MM.1S (cell line): ENCODE data around the gene CA10.

Source experiments
- DNase-seq: peaks from one replicate; pipeline ENCODE4 v3.0.0-alpha.2; 2015
- H2AFZ ChIP-seq: fragments of 300-600 bp; sonication (generic); 2 replicates; pipeline ENCODE4 v1.6.0; 2016; ENCODE audit warnings: antibody characterized with exemption, low read length
- H3F3A ChIP-seq: fragments of 300-600 bp; sonication (generic); 2 replicates; pipeline ENCODE4 v1.6.1; 2016; ENCODE audit warnings: mild to moderate bottlenecking, antibody characterized with exemption, low read length, moderate library complexity, mixed read lengths; ENCODE audit not compliant: insufficient read depth
- H3K27ac ChIP-seq: fragments of 300-600 bp; sonication (generic); 2 replicates; pipeline ENCODE4 v1.5.1; 2016; ENCODE audit warnings: mild to moderate bottlenecking, low read length
- H3K27me3 ChIP-seq: fragments of 300-600 bp; sonication (generic); replicated peaks from 2 replicates; pipeline ENCODE4 v1.6.0; 2016; ENCODE audit warnings: low read length; ENCODE audit not compliant: insufficient read depth
- H3K36me3 ChIP-seq: fragments of 300-600 bp; sonication (generic); replicated peaks from 2 replicates; pipeline ENCODE4 v1.6.1; 2016; ENCODE audit warnings: mild to moderate bottlenecking, low read length, mixed read lengths; ENCODE audit not compliant: insufficient read depth
- H3K4me1 ChIP-seq: fragments of 300-600 bp; sonication (generic); 2 replicates; pipeline ENCODE4 v1.6.1; 2016; ENCODE audit warnings: low read length, mixed read lengths
- H3K4me2 ChIP-seq: fragments of 300-600 bp; sonication (generic); 2 replicates; pipeline ENCODE4 v1.6.0; 2016; ENCODE audit warnings: low read depth, low read length
- H3K4me3 ChIP-seq: fragments of 300-600 bp; sonication (generic); 2 replicates; pipeline ENCODE4 v1.5.1; 2016; ENCODE audit warnings: low read length, mixed read lengths
- H3K79me2 ChIP-seq: fragments of 300-600 bp; sonication (generic); 2 replicates; pipeline ENCODE4 v1.6.1; 2016; ENCODE audit warnings: mixed run types, low read length, mixed read lengths
- H3K9ac ChIP-seq: fragments of 300-600 bp; sonication (generic); 2 replicates; pipeline ENCODE4 v1.6.1; 2016; ENCODE audit warnings: low read length, mixed read lengths
- H3K9me2 ChIP-seq: fragments of 300-600 bp; sonication (generic); replicated peaks from 2 replicates; pipeline ENCODE4 v1.6.1; 2016; ENCODE audit warnings: mild to moderate bottlenecking, low read length, mixed read lengths; ENCODE audit not compliant: insufficient read depth
- H3K9me3 ChIP-seq: fragments of 300-600 bp; sonication (generic); replicated peaks from 2 replicates; pipeline ENCODE4 v1.6.1; 2016; ENCODE audit warnings: mild to moderate bottlenecking, low read length, mixed read lengths; ENCODE audit not compliant: insufficient read depth
- H4K20me1 ChIP-seq: fragments of 300-600 bp; sonication (generic); 2 replicates; pipeline ENCODE4 v1.6.1; 2016; ENCODE audit warnings: mild to moderate bottlenecking, low read length, moderate library complexity, mixed read lengths; ENCODE audit not compliant: insufficient read depth
- EZH2 ChIP-seq: fragments of 300-600 bp; sonication (generic); optimal IDR thresholded peaks from 2 replicates; pipeline ENCODE3; 2017; ENCODE audit warnings: low read depth, mild to moderate bottlenecking, antibody characterized with exemption, low read length, mixed read lengths
- EZH2phosphoT487 ChIP-seq: fragments of 300-600 bp; sonication (generic); IDR thresholded peaks from 2 replicates; pipeline ENCODE4 v1.6.1; 2018; ENCODE audit warnings: antibody characterized with exemption, low read length
- TF ChIP-seq, protein P1 (sequence below): fragments of 300-600 bp; sonication (generic); IDR thresholded peaks from 2 replicates; pipeline ENCODE4 v1.5.1; 2016; ENCODE audit warnings: antibody characterized with exemption, low read length, mixed read lengths

The CA10 gene

DNA sequence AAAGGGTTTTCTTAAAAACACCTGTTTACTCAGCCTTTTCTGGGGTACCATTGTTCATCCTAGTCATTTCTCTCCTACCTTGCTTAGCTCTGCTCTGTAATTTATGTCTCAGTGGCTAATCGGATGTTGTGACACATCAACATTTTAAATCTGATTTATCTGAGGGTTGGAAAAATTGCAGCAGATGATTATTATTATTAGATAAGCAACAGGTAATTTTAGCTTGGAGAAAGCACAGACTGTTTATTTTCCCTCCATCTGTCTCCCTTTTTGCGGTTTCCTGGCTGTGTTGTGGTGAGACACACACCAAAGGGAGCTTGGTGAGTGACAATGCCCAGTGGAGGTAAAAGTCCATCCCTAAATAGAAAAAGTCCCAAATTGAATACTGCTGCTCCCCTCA is 508.3 kb downstream of the CA10 start:
- H3K4me1 ChIP-seq = no peaks in the 10 kb centered on the region
- no peak overlapping the region for H3K9ac ChIP-seq
- no peak overlapping the region for H3K27ac ChIP-seq
- no peak overlapping the region for H3K4me2 ChIP-seq
- no peaks in the 10 kb centered on the region for H3K9me3 ChIP-seq
- H2AFZ ChIP-seq = no peak overlapping the region
- H3K79me2 ChIP-seq = no peaks in the 10 kb centered on the region
- no peak for DNase-seq
- TF ChIP-seq, protein P1, sequence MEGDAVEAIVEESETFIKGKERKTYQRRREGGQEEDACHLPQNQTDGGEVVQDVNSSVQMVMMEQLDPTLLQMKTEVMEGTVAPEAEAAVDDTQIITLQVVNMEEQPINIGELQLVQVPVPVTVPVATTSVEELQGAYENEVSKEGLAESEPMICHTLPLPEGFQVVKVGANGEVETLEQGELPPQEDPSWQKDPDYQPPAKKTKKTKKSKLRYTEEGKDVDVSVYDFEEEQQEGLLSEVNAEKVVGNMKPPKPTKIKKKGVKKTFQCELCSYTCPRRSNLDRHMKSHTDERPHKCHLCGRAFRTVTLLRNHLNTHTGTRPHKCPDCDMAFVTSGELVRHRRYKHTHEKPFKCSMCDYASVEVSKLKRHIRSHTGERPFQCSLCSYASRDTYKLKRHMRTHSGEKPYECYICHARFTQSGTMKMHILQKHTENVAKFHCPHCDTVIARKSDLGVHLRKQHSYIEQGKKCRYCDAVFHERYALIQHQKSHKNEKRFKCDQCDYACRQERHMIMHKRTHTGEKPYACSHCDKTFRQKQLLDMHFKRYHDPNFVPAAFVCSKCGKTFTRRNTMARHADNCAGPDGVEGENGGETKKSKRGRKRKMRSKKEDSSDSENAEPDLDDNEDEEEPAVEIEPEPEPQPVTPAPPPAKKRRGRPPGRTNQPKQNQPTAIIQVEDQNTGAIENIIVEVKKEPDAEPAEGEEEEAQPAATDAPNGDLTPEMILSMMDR = no peak
- TF ChIP-seq EZH2 = no peak
- no peak for TF ChIP-seq EZH2phosphoT487
- no peaks in the 10 kb centered on the region for H3K36me3 ChIP-seq
- no peak overlapping the region for H3K4me3 ChIP-seq
- no peaks in the 10 kb centered on the region for H3K9me2 ChIP-seq
- no peaks in the 10 kb centered on the region for H3K27me3 ChIP-seq
- no peaks in the 10 kb centered on the region for H4K20me1 ChIP-seq
- no peaks in the 10 kb centered on the region for H3F3A ChIP-seq

DNA sequence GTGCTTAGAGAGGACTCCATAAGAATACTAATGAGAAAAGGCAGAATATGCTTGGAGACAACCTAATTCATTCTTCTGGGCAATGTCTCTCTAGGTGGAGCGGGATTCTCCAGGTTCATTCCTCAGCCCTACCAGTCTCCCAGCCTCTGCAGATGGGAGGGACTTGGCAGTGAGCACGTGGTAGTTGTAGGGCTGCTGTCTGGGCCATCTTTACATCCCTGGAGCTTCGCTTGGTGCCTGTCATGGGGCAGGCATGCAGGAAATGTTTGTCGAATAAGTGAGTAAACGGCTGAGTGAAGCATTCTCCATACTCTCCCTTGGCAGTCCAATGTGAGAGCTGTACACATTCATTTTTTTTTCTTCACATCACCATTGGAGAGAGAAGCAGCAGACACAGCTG is 510.7 kb downstream of the CA10 start:
- TF ChIP-seq, protein P1 = no peak
- TF ChIP-seq EZH2 = no peak
- TF ChIP-seq EZH2phosphoT487 = no peak
- no peaks in the 10 kb centered on the region for H3K9me3 ChIP-seq

DNA sequence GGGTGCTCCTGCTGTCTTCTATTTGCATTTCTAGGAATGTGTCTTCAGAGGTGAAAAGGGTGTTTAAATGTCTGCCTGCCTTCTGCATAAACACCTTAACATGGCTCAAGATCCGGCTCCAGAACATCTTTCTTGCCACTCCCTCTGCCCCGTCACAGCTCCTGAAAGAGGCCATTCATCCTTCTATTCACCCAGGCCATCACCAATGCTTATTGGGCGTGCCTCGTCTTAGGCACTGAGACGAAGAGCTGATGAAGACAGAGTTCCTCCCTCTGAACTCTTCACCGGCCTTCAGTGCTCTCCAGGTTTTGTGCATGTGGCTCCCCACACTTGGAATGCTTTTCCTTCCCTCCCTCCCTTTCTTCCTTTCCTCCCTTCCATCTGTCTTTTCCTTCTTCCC is 511.4 kb downstream of the CA10 start:
- Histone ChIP-seq H4K20me1 (no peaks in the 10 kb centered on the region), H3K9me2 (no peaks in the 10 kb centered on the region), H3K27ac (no peak overlapping the region), H3F3A (no peaks in the 10 kb centered on the region), H3K4me3 (no peak overlapping the region), H3K36me3 (no peaks in the 10 kb centered on the region), H3K79me2 (no peaks in the 10 kb centered on the region), H3K9me3 (no peaks in the 10 kb centered on the region), H3K4me1 (no peaks in the 10 kb centered on the region), H3K27me3 (no peaks in the 10 kb centered on the region), H2AFZ (no peak overlapping the region), H3K4me2 (no peak overlapping the region), H3K9ac (no peak overlapping the region)
- TF ChIP-seq EZH2 (no peak), EZH2phosphoT487 (no peak)
- TF ChIP-seq, protein P1 = no peak
- DNase-seq = no peak

More for the DNA sequence above, 510.7 kb downstream of the CA10 start:
- Histone ChIP-seq H4K20me1 (no peaks in the 10 kb centered on the region), H3K4me1 (no peaks in the 10 kb centered on the region), H3F3A (no peaks in the 10 kb centered on the region), H3K4me2 (no peak overlapping the region), H3K36me3 (no peaks in the 10 kb centered on the region), H3K27ac (no peak overlapping the region), H3K79me2 (no peaks in the 10 kb centered on the region), H3K9ac (no peak overlapping the region), H3K9me2 (no peaks in the 10 kb centered on the region), H2AFZ (no peak overlapping the region), H3K4me3 (no peak overlapping the region), H3K27me3 (no peaks in the 10 kb centered on the region)
- no peak for DNase-seq
